Osteocyte (in vitro differentiated cells): ENCODE data around the gene GYPC. TPM values are rescaled to one million over a fixed set of nuclear protein-coding genes. Genes with fewer than 3 reads are reported as not detected.

Experiments used
- DNase-seq: peaks from one replicate; pipeline ENCODE4 v3.0.0; 2021; ENCODE audit warnings: mixed read lengths; ENCODE audit not compliant: unreplicated experiment; ENCODE audit errors: extremely low spot score
- H3K27ac Mint-ChIP-seq: one replicate; pipeline ENCODE4 v1.8.0; 2021; ENCODE audit warnings: mild to moderate bottlenecking, mixed read lengths; ENCODE audit not compliant: unreplicated experiment
- H3K27me3 Mint-ChIP-seq: one replicate; pipeline ENCODE4 v1.8.0; 2021; ENCODE audit warnings: mixed read lengths; ENCODE audit not compliant: unreplicated experiment
- H3K36me3 Mint-ChIP-seq: one replicate; pipeline ENCODE4 v1.8.0; 2021; ENCODE audit warnings: mixed read lengths; ENCODE audit not compliant: unreplicated experiment
- H3K4me1 Mint-ChIP-seq: one replicate; pipeline ENCODE4 v1.8.0; 2021; ENCODE audit warnings: mixed read lengths; ENCODE audit not compliant: unreplicated experiment
- H3K4me3 Mint-ChIP-seq: one replicate; pipeline ENCODE4 v1.8.0; 2021; ENCODE audit warnings: mild to moderate bottlenecking, moderate library complexity, mixed read lengths; ENCODE audit not compliant: unreplicated experiment
- H3K9me3 Mint-ChIP-seq: one replicate; pipeline ENCODE4 v1.8.0; 2021; ENCODE audit warnings: mixed read lengths; ENCODE audit not compliant: unreplicated experiment
- CTCF ChIP-seq: fragments of 200-600 bp; sonication (generic); IDR thresholded peaks from 2 replicates; pipeline ENCODE4 v1.5.0; 2021; ENCODE audit warnings: antibody characterized with exemption, mild to moderate bottlenecking, moderate library complexity
- total RNA-seq: library from RNA; stranded (reverse); gene quantifications from 2 replicates; pipeline ENCODE4 v1.2.1, GENCODE V29; 2021

The GYPC gene
- total RNA-seq, 1 donor from 2014 or later = 110 TPM

DNA sequence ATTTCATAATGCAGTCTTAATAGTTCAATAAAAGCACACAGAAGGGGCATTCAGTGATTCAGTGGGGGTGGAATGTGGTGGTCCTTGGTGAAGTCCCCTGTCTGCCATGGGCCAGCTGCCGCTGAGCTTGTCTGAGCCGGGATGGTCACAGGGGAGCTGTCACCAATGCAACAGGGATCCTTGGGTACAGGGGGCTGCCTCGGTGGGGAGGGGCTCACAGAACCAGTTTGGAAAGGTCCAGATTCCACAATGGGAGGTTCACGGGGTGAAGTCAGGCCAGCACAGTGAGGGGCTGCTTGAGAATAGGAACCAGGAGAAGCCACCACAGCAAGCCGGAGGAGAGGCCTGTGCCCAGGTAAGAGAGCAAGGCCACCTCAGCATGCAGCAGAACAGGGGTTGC is 75.4 kb downstream of the GYPC start:
- H3K4me3 Mint-ChIP-seq = no peak overlapping the region

DNA sequence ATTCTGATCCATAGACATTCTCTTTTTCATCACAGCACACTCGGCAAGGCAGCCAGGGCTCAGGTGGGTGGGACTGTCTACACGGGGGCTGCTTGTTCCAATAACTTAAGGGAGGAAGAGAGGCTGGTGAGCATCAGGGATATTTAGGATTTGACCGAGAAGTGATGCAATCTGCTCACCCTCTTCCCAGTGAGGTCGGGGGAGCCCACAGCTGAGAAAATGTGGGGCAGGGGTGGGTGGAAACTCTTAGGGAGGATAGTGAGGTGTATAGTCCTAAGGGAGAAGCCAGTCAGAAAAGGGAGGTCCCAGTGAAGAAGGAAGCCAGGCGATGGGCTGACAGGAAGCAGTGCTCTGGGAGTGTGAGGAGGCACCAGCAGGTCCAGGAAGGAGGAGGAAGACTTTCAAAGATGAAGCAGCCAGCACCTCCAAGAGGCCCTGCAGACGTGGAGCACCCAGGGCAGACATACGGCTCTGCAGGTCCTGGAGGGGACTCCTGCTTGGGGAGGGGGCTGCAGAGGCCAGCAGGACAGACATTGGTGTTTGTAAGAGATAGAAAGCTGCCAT is 76.8 kb downstream of the GYPC start:
- H3K4me3 Mint-ChIP-seq = no peak overlapping the region
- no peak for TF ChIP-seq CTCF
- no peak for DNase-seq
- H3K4me1 Mint-ChIP-seq = no peaks in the 10 kb centered on the region
- peaks cover under 1% of the 10 kb centered on the region for H3K9me3 Mint-ChIP-seq
- no peak overlapping the region for H3K27ac Mint-ChIP-seq
- no peaks in the 10 kb centered on the region for H3K36me3 Mint-ChIP-seq
- peaks cover 2% of the 10 kb centered on the region for H3K27me3 Mint-ChIP-seq

More for the DNA sequence above, 75.4 kb downstream of the GYPC start:
- Mint-ChIP-seq H3K9me3 (peaks cover 8% of the 10 kb centered on the region), H3K36me3 (no peaks in the 10 kb centered on the region), H3K27ac (no peak overlapping the region), H3K27me3 (peaks cover 4% of the 10 kb centered on the region), H3K4me1 (no peaks in the 10 kb centered on the region)
- TF ChIP-seq CTCF = no peak
- no peak for DNase-seq

GRCh38 chr2:126733795-126734194 is 77.8 kb downstream of the GYPC start:
- no peak for DNase-seq
- no peak overlapping the region for H3K27ac Mint-ChIP-seq
- no peaks in the 10 kb centered on the region for H3K9me3 Mint-ChIP-seq
- no peaks in the 10 kb centered on the region for H3K36me3 Mint-ChIP-seq
- no peak for TF ChIP-seq CTCF
- H3K4me1 Mint-ChIP-seq = no peaks in the 10 kb centered on the region
- H3K27me3 Mint-ChIP-seq = peaks cover 2% of the 10 kb centered on the region
- no peak overlapping the region for H3K4me3 Mint-ChIP-seq

DNA sequence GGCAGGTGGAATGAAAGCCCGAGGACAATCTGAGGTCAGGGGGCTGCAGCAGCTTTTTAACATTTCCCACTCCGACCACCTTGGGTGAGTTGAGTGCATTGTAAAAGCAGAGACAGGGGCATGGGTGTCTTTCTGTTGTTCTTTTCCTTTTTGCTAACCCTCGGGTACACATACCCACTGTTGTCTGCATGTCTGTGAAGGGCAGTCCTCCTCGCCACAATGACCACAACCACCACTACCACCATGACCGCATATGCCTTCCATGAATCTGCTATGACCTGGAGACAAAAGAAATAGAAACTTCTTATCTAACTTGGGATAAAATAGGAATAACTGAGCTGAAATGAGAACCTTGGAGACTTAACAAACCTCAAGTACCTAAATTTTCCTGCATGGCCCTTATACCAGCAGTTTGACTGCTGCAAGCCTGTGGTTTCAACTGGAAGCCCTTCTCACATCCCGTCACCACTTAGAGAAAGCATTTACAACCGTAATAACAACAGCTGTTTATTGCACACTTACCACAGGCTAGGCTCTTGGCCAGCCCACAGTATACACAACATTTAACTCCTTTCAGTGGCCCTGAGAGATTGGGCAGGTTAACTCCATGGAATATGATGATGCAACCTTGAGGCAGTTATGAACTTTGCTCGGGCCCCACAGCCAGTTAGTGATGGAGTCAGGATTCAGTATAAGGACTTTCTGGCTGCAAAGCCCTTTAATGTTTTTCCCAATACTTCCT is 80.3 kb downstream of the GYPC start:
- Mint-ChIP-seq H3K9me3 (no peaks in the 10 kb centered on the region), H3K27ac (no peak overlapping the region), H3K27me3 (peaks cover 2% of the 10 kb centered on the region), H3K4me1 (no peaks in the 10 kb centered on the region), H3K36me3 (no peaks in the 10 kb centered on the region), H3K4me3 (no peak overlapping the region)
- DNase-seq = peak; percentile 34
- TF ChIP-seq CTCF = no peak

DNA sequence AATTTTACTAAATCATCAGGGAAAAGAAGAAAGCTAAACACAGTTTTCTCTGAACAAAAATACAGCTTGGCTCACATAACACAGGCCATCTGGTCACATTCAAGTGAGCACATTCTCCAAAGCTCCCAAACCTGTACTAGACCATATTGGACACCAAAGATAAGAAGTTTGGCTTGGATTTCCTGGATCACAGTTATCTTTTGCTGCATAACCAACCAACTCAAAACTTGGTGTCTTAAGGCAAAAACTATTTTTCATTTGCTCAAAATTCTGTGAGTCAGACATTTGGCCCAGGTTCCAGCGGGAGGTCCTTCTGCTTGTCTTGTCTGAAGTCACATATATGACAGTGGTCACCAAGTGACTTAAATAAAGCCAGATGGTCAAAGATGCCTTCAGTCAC is 83.2 kb downstream of the GYPC start:
- Mint-ChIP-seq H3K9me3 (peaks cover 14% of the 10 kb centered on the region), H3K36me3 (no peaks in the 10 kb centered on the region), H3K4me3 (no peak overlapping the region), H3K27ac (no peak overlapping the region), H3K4me1 (no peaks in the 10 kb centered on the region), H3K27me3 (peaks cover under 1% of the 10 kb centered on the region)
- DNase-seq = no peak
- TF ChIP-seq CTCF = no peak
